GM12801 (cell line): ENCODE results near the gene STX11.

Experiments used
- CTCF ChIP-seq: IDR thresholded peaks from one replicate; pipeline ENCODE4 v1.5.1; 2011; ENCODE audit warnings: control low read depth; ENCODE audit not compliant: insufficient read length; ENCODE audit errors: extremely low read depth

STX11 gene

GRCh38 chr6:144133225-144133821 lies 17.0 kb upstream of the STX11 start:
- no peak for TF ChIP-seq CTCF

DNA sequence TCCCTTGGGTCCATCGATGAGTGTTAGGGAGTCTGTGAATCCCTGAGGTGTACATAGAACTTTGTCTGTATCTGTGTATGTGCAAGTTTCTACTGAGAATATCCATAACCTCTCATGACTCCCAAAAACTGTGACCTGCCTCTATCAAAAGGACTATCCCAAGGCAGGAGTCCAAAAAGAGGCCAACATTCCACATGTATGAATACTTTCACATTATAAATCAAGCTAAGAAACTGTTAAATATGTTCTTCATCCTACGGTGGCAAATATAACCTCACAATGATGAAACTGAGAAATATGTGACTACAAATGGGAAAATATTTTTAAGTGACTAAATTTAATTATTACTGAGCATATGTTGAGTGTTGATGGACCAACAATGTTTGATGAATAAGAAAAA lies 16.1 kb upstream of the STX11 start:
- TF ChIP-seq CTCF, result no peak

GRCh38 chr6:144134737-144135136 lies 15.6 kb upstream of the STX11 start:
- no peak for TF ChIP-seq CTCF

DNA sequence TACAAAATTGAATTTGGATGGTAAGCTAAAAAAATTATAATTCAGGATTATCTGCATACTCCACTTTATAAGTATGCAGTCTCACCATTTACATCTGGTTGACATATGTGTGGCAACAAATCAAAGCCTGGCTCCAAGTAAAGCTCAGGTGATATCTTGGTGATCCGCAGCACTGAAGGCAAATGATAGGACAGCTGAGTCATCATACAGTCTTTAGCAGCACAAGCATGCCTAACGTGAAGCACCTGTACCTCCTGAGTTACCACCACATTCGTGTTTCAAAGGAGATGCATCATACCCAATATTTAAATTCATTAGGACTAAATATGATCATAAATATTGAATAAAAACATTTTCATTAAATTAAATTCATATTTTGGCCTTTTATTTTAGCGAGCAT lies 11.8 kb upstream of the STX11 start:
- no peak for TF ChIP-seq CTCF

DNA sequence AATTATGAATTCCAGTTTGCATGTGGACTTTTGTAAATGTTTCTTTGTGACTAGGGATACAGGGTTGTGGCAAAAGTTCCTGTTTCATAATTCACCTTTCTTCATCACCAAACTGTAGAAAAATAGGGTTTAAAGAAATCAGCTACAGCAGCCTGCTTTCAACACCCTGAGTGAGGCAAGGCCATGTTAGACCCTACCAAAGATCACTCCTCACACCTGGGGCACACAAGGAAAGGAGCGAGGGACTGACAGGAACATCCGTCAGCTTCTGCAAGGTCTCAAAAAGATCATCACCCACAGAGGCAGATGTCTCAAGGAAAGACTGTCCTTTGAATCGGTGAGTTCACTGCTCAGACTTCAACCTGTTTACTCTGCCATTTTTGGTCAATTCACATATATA lies 10.5 kb upstream of the STX11 start:
- TF ChIP-seq CTCF, result no peak

DNA sequence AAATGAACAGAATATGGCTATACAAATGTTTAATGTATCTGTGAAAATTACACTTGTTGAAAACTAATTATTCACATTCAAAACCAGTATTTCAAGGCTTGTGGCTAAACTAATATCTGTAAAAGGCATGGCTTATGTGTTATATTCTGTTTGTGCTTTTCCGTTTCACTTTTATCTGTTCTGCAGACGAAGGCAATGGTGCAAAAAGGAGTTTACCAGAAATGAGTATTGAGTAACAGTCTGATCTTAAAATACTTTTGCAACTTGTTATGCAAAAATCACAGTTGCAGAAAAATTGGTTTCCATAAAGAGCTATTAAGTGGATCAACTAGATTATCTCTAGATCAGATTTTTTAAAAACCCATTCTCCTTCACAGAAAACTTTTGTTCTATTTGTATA lies 9.4 kb upstream of the STX11 start:
- no peak for TF ChIP-seq CTCF

GRCh38 chr6:144141470-144141869 lies 8.8 kb upstream of the STX11 start:
- TF ChIP-seq CTCF, result no peak
